LNCaP clone FGC (cell line): ENCODE results near the gene ARHGEF39.
"Not testable (repeated sequence)": the region's sequence is repeated elsewhere in the genome, so short reads cannot be mapped to it uniquely, and the experiment has no call there.

Source experiments
- DNase-seq: peaks from one replicate; pipeline ENCODE4 v3.0.0-alpha.2; 2011; ENCODE audit warnings: low read depth
- H3K4me3 ChIP-seq: 2 replicates; pipeline ENCODE4 v1.5.1; 2011; ENCODE audit warnings: mild to moderate bottlenecking, low read depth, low read length, control low read depth
- TF ChIP-seq, protein P1 (sequence below): IDR thresholded peaks from 2 replicates; pipeline ENCODE4 v1.5.1; 2012; ENCODE audit warnings: mild to moderate bottlenecking; ENCODE audit not compliant: control insufficient read depth, insufficient read depth; ENCODE audit errors: extremely low read depth

ARHGEF39 gene

DNA sequence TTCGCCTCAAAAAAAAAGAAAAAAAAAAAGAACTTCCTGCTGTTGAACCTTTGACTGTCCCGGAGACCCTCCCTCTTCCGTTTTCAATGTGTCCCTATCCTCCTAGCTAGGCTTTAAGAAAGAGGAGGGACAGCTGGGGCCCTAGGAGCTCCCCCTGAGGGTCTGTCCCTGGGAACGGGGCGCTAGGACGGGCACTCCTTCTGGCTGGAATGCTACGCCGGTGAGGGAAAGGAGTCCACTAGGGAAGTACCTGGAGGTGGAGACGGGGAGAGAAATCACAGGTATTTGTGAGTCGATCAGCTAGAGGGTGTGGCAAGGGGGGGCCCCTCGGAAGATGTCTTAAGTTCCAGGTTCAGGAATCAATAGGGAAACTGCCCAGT lies 18.9 kb downstream of the ARHGEF39 start:
- TF ChIP-seq, protein P1, sequence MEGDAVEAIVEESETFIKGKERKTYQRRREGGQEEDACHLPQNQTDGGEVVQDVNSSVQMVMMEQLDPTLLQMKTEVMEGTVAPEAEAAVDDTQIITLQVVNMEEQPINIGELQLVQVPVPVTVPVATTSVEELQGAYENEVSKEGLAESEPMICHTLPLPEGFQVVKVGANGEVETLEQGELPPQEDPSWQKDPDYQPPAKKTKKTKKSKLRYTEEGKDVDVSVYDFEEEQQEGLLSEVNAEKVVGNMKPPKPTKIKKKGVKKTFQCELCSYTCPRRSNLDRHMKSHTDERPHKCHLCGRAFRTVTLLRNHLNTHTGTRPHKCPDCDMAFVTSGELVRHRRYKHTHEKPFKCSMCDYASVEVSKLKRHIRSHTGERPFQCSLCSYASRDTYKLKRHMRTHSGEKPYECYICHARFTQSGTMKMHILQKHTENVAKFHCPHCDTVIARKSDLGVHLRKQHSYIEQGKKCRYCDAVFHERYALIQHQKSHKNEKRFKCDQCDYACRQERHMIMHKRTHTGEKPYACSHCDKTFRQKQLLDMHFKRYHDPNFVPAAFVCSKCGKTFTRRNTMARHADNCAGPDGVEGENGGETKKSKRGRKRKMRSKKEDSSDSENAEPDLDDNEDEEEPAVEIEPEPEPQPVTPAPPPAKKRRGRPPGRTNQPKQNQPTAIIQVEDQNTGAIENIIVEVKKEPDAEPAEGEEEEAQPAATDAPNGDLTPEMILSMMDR = no peak
- DNase-seq = no peak
- H3K4me3 ChIP-seq = peak overlapping the region; percentile 56

DNA sequence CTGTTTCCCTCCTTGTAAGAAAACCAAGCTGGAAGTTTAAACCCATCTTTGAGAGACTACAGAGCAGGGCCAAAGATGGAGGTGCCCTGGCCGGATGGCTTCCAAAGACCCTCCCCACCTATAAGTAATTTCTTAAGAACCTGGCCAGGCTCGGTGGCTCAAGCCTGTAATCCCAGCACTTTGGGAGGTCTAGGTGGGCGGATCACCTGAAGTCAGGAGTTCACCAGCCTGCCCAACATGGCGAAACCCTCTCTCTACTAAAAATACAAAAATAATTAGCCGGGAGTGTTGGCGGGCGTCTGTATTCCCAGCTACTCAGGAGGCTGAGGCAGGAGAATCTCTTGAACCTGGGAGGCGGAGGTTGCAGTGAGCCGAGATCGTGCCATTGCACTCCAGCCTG lies 19.3 kb downstream of the ARHGEF39 start:
- DNase-seq, H3K4me3 ChIP-seq: not testable (repeated sequence)

DNA sequence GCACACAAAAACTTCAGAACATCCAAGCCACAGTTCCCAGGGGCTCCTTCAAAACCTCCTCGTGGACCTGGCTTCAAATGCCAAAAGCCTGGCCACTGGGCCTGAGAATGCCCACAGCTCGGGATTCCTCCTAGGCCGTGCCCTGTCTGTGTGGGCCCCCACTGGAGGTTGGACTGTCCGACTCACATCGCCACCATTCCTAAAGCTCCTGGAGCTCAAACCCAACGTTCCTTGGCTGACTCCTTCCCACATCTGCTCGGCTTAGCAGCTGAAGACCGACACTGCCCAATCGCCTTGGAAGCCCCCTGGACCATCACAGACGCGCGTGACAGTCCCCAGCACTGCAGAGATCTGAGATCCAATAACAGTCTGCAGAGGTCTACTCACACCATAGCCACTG lies 21.9 kb downstream of the ARHGEF39 start:
- DNase-seq = no peak
- no peak overlapping the region for H3K4me3 ChIP-seq
- TF ChIP-seq, protein P1 = no peak

DNA sequence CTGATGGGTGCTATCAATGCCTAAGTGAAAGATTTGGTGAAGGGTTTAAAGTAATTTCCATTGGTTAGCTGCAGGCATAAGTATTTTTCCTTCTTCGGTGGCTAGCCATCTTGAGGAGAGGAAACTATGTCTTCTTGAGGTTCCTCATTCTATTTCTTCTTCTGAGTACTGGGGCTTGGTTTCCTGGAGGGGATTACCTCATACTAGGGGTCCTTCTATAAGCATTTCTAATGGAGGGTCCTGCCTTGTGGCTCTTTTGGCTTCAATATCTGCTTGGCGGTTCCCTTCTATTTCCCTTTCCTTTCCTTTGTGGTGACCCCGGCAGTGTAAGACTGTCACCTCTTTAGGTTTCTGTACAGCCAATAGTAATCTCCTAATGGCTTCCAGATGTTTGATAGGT lies 23.5 kb downstream of the ARHGEF39 start:
- H3K4me3 ChIP-seq, DNase-seq: not testable (repeated sequence)

DNA sequence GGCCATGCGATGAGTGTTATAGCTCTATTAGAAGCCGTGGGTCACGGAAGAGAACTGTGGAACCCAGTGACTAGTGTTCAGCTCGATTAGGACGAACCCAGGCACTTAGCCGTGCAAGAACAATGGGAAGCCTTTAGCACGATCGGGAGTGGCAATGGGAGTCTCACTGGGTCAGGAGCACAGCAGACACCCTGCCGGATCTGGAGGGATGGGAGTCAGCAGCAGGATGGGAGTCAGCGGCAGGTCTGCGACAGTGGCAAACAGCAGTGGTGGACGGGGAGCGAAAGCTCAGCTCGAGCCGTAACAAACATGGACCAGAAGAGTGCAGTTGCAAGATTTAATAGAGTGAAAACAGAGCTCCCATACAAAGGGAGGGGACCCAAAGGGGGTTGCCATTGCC lies 24.6 kb downstream of the ARHGEF39 start:
- DNase-seq, H3K4me3 ChIP-seq: not testable (repeated sequence)

DNA sequence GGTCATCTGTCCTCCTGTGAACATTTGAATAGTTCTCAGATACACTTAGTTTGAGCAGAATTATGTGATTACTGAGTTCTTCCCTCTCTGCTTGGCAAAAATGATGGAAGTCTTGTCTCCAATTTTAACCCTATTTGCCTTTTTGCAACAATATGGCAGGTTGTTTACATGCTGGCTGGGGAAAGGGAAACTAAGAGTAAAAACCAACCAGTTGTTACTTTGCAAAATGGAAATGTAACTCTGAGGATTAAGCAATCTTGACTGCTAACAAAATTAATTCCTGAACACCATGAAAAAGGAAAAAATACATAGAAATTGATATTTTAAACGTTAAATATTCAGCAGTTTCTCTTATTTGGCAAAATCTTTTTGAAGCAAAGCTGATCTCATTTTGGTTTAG lies 25.4 kb downstream of the ARHGEF39 start:
- H3K4me3 ChIP-seq = no peak overlapping the region
- TF ChIP-seq, protein P1 = no peak
- DNase-seq = no peak

DNA sequence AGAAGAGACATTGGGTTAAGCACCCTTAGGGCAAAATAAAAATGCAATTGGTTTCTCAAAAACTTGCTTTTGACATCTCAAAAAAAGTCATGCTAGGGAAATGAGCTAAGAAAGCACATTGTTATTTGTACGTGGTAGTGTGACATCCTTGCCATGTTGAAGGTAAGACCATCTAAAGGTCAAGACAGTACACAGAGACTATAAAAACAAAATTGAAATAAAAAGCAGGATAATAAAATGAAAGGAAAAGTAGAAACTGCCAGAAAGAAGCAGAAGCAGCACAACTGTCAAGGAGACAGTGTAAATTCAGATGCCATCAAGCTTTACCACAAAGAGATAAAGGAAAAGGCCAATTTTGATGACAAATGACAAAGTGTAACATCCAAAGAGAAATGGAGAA lies 25.8 kb downstream of the ARHGEF39 start:
- not testable (repeated sequence) for DNase-seq, H3K4me3 ChIP-seq

DNA sequence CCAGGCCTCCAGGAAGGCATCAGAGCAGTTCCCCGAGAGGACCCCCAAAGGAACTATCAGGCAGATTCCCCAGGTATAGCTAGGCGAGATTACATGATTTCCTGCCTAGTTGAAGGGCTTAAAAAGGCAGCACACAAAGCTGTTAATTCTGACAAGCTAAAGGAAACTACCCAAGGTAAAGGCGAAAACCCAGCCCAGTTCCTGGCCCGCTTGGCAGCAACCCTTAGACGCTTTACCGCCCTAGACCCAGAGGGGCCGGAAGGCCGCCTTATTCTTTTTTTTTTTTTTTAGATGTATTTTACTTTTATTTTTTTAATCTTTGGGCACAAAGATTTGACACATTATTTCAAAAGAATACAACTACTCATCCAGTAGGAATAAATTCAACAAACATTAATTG lies 26.2 kb downstream of the ARHGEF39 start:
- not testable (repeated sequence) for H3K4me3 ChIP-seq, DNase-seq

DNA sequence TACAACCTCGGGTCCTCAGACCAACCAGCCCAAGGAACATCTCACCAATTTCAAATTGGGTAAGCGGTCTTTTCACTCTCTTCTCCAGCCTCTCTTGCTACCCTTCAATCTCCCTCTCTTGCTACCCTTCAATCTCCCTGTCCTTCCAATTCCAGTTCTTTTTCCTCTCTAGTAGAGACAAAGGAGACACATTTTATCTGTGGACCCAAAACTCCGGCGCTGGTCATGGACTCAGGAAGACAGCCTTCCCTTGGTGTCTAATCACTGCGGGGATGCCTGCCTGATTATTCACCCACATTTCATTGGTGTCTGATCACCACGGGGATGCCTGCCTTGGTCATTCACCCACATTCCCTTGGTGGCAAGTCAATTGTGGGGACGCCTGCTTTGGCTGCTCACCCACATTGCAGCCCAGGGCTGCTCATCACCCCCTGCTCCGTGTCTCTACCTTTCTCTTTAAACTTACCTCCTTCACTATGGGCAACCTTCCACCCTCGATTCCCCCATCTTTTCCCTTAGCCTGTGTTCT lies 27.5 kb downstream of the ARHGEF39 start:
- not testable (repeated sequence) for H3K4me3 ChIP-seq, DNase-seq

DNA sequence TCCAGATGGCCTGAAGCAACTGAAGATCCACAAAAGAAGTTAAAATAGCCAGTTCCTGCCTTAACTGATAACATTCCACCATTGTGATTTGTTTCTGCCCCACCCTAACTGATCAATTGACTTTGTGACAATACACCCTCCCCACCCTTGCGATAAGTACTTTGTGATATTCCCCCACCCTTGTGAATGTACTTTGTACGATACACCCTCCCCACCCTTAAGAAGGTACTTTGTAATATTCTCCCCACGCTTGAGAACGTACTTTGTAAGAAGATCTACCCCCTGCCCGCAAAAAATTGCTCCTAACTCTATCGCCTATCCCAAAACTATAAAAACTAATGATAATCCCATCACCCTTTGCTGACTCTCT lies 28.1 kb downstream of the ARHGEF39 start:
- DNase-seq, H3K4me3 ChIP-seq: not testable (repeated sequence)

DNA sequence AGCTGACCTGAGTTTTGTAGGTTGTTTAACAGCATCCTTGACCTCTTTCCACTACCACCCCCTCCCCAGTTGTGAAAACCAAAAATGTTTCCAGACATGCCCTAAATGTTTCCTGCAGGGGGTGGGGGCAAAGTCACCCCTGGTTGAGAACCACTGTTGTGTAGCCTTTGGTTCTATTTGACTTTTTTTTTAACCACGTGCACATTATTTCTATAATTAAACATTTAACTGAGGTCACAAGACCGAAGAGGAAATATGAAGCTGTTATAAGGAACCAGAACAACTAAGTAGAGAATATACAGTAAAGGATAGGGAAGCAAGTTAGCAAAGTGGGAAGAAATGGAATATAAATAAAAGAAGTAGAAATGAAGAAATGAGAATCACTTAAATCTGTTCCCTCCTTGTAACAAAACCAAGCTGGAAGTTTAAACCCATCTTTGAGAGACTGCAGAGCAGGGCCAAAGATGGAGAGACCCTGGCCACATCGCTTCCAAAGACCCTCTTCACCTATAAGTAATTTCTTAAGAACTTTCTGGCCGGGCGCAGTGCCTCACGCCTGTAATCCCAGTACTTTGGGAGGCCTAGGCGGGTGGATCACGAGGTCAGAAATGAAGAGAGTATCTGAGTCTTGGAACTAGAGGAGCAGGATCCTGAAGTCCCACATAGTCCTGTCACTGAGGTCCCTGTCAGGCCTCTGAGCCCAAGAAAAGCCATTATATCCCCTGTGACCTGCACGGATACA lies 28.7 kb downstream of the ARHGEF39 start:
- H3K4me3 ChIP-seq = no peak overlapping the region
- no peak for DNase-seq
- TF ChIP-seq, protein P1 = no peak
